Neural crest cell (in vitro differentiated cells): ENCODE measurements around the gene FHDC1. TPM values are rescaled to one million over a fixed set of nuclear protein-coding genes. Genes with fewer than 3 reads are reported as not detected.

ENCODE experiments used
- DNase-seq: peaks from one replicate; pipeline ENCODE4 v3.0.0; 2021; ENCODE audit warnings: low read depth, mixed read lengths, low spot score
- H3K27ac Mint-ChIP-seq: one replicate; pipeline ENCODE4 v1.8.0; 2021; ENCODE audit warnings: mild to moderate bottlenecking, mixed read lengths; ENCODE audit not compliant: unreplicated experiment
- H3K27me3 Mint-ChIP-seq: 2 replicates; pipeline ENCODE4 v1.8.0; 2021; ENCODE audit warnings: low read depth, mild to moderate bottlenecking, mixed read lengths
- H3K36me3 Mint-ChIP-seq: 2 replicates; pipeline ENCODE4 v1.8.0; 2021; ENCODE audit warnings: low read depth, mild to moderate bottlenecking, mixed read lengths
- H3K4me1 Mint-ChIP-seq: 2 replicates; pipeline ENCODE4 v1.8.0; 2021; ENCODE audit warnings: mixed read lengths
- H3K4me3 Mint-ChIP-seq: one replicate; pipeline ENCODE4 v1.8.0; 2021; ENCODE audit warnings: mild to moderate bottlenecking, mixed read lengths
- H3K9me3 Mint-ChIP-seq: 2 replicates; pipeline ENCODE4 v1.8.0; 2021; ENCODE audit warnings: mixed read lengths
- CTCF ChIP-seq: fragments of 200-600 bp; sonication (generic); conservative IDR thresholded peaks from 2 replicates; pipeline ENCODE4 v1.5.0; 2021; ENCODE audit warnings: antibody characterized with exemption, mild to moderate bottlenecking
- total RNA-seq: library from RNA; stranded (reverse); gene quantifications from 2 replicates; pipeline ENCODE4 v1.2.1, GENCODE V29; 2021

The FHDC1 gene
- total RNA-seq, 1 donor from 2014 or later: 52.0 TPM

GRCh38 chr4:152951348-152951747 is 15.2 kb downstream of the FHDC1 start:
- no peak for TF ChIP-seq CTCF
- Mint-ChIP-seq H3K4me1 (peaks cover 44% of the 10 kb centered on the region), H3K27me3 (peaks cover 2% of the 10 kb centered on the region), H3K27ac (no peak overlapping the region), H3K36me3 (peaks cover 18% of the 10 kb centered on the region), H3K4me3 (no peak overlapping the region), H3K9me3 (no peaks in the 10 kb centered on the region)
- no peak for DNase-seq

GRCh38 chr4:152953514-152953913 is 17.4 kb downstream of the FHDC1 start:
- no peak for DNase-seq
- Mint-ChIP-seq H3K36me3 (peaks cover 15% of the 10 kb centered on the region), H3K4me3 (no peak overlapping the region), H3K9me3 (no peaks in the 10 kb centered on the region), H3K27me3 (peaks cover 2% of the 10 kb centered on the region), H3K4me1 (peaks cover 47% of the 10 kb centered on the region), H3K27ac (no peak overlapping the region)
- no peak for TF ChIP-seq CTCF

- Mint-ChIP-seq H3K4me3 (no peak overlapping the region), H3K4me1 (peaks cover 46% of the 10 kb centered on the region), H3K27me3 (peaks cover under 1% of the 10 kb centered on the region), H3K27ac (no peak overlapping the region), H3K9me3 (no peaks in the 10 kb centered on the region), H3K36me3 (peaks cover 15% of the 10 kb centered on the region)
- no peak for DNase-seq
- TF ChIP-seq CTCF: no peak
Measured at GRCh38 chr4:152954741-152955140, 18.6 kb downstream of the FHDC1 start.

- Mint-ChIP-seq H3K27ac (no peak overlapping the region), H3K27me3 (no peaks in the 10 kb centered on the region), H3K36me3 (peaks cover 9% of the 10 kb centered on the region), H3K9me3 (no peaks in the 10 kb centered on the region), H3K4me3 (no peak overlapping the region), H3K4me1 (peaks cover 43% of the 10 kb centered on the region)
- no peak for TF ChIP-seq CTCF
- DNase-seq: no peak
Measured at GRCh38 chr4:152956147-152956546, 20.0 kb downstream of the FHDC1 start.

GRCh38 chr4:152956650-152957436 is 20.7 kb downstream of the FHDC1 start:
- no peak for TF ChIP-seq CTCF
- H3K27ac Mint-ChIP-seq: no peak overlapping the region
- H3K9me3 Mint-ChIP-seq: no peaks in the 10 kb centered on the region
- H3K4me3 Mint-ChIP-seq: no peak overlapping the region
- H3K36me3 Mint-ChIP-seq: peaks cover 11% of the 10 kb centered on the region
- H3K27me3 Mint-ChIP-seq: no peaks in the 10 kb centered on the region
- no peak for DNase-seq
- H3K4me1 Mint-ChIP-seq: peaks cover 44% of the 10 kb centered on the region
